Right lobe of liver (tissue), 4 donors: ENCODE data around the gene CYP26A1.

Source experiments
- CTCF ChIP-seq, 4 donors: fragments of 200-600 bp in 3 of 4; fragments of 450-650 bp in 1 of 4; IDR thresholded peaks; one replicate each; pipeline versions ENCODE4 v1.5.1 to v1.8.0; 2016 to 2022; ENCODE audit warnings: antibody characterized with exemption in 4 of 4, mild to moderate bottlenecking in 2 of 4
- POLR2A ChIP-seq: fragments of 450-650 bp; IDR thresholded peaks from one replicate; pipeline ENCODE4 v1.6.1; 2017; ENCODE audit warnings: antibody characterized with exemption, mild to moderate bottlenecking
- donor health status: DM: no; HTN: no; CAD: no.
- donor health status: DM: no; HTN: no; CAD: no.
- donor health status: DM: no; HTN: yes; CAD: no.

- no peak for TF ChIP-seq CTCF (IDR thresholded peaks at IDR 0.05)
- no peak for TF ChIP-seq POLR2A
Observed at GRCh38 chr10:93103953-93104352, 30.3 kb downstream of the CYP26A1 start.
